ENCODE results near the gene FCER1A.

DNA sequence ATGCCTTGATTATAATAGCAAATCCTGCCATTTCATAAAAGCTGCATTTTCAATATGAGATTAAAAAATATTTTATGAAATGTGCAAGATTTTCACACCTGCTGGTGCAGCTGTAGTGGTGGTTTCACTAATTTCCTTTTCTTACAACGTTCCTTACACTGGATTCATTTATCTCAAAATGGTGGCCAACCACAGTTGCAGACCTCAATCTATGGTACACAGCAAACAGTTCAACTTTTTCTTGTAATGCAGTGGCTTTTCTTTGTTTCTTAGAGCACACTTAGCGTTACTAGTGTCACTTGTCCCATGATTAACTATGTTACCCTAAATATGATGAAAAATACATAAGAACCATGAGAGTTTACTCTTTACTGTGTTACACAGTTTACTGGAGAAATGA lies 32.7 kb downstream of the FCER1A start:
- no peak for TF ChIP-seq POLR2AphosphoS5 (IDR thresholded peaks at IDR 0.05; ENCODE audit: borderline replicate concordance, low read depth, low read length)
- TF ChIP-seq EZH2 (IDR thresholded peaks at IDR 0.05): no peak
- TF ChIP-seq FOXP2 (optimal IDR thresholded peaks at IDR 0.05; ENCODE audit: control extremely low read depth, extremely low read length, insufficient read depth): no peak
